Activated T-cell treated with anti-CD3 and anti-CD28 coated beads, Interleukin-2, amount 50 U/mL, for 72 hours (primary cell): ENCODE data around the gene KCNQ1. TPM values are rescaled to one million over a fixed set of nuclear protein-coding genes. Genes with fewer than 3 reads are reported as not detected.

ENCODE experiments used
- ATAC-seq, 2 donors: fragments of 150-1000 bp; cut with Tn5 transposase; replicated peaks in 1 of 2; 2 replicates each; pipeline ENCODE4 v1.10.0; 2021; ENCODE audit warnings: moderate library complexity in 2 of 2, mild to moderate bottlenecking in 1 of 2
- DNase-seq, 2 donors: peaks; one replicate each; pipeline ENCODE4 v3.0.0; 2021 to 2022; ENCODE audit warnings: mixed read lengths in 1 of 2
- H3K27ac Mint-ChIP-seq: one replicate; pipeline ENCODE4 v1.8.0; 2022; ENCODE audit warnings: mild to moderate bottlenecking, moderate library complexity, mixed read lengths
- H3K27me3 Mint-ChIP-seq: one replicate; pipeline ENCODE4 v1.8.0; 2022; ENCODE audit warnings: low read depth, mixed read lengths
- H3K36me3 Mint-ChIP-seq, 2 donors: one replicate each; pipeline ENCODE4 v1.8.0; 2022; ENCODE audit warnings: mixed read lengths in 2 of 2, mild to moderate bottlenecking in 1 of 2; ENCODE audit not compliant: insufficient read depth in 2 of 2
- H3K4me1 Mint-ChIP-seq: one replicate; pipeline ENCODE4 v1.8.0; 2022; ENCODE audit warnings: low read depth, mixed read lengths
- H3K4me3 Mint-ChIP-seq, 2 donors: one replicate each; pipeline ENCODE4 v1.8.0; 2022; ENCODE audit warnings: mild to moderate bottlenecking in 2 of 2, mixed read lengths in 2 of 2, moderate library complexity in 2 of 2
- H3K9me3 Mint-ChIP-seq, 2 donors: one replicate each; pipeline ENCODE4 v1.8.0; 2022; ENCODE audit warnings: mixed read lengths in 2 of 2
- total RNA-seq, 2 donors: library from RNA; stranded (reverse); gene quantifications; one replicate each; pipeline ENCODE4 v1.2.3, GENCODE V29; 2022

KCNQ1 gene
- total RNA-seq, 2 donors from 2014 or later: 11.4 TPM

DNA sequence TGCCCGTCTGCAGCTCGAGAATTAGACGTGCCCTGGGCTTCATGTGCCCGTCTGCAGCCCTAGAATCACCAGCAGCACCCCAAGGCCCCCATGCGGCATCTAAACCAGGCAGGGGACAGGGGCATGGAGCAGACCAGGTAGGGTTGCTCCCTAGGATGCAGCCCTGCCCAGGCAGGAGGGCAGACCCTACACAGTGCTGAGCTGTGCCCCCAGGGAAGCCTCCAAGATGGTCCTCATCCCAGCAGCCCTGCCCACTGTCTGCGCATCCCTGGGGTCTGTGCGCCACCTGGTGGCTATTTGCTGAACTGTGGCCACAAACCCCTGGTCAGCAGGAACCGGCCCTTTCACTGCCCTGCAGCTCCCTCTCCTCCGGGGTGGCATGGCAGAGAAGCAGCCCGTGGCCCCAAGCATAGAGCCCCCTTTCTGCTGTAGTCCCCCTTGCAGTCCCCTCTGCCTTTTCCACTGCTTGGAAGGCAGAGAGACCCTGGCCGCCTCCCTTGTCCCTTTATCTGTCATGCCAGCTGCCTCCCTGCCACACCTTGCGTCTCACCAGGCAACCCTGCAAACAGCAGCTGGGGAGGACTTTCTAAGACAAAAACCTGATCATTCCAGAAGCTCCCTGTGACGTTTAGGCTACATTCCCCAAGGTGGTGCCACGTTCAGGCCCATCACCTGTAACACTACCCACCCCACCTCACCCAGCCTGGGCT lies 86.6 kb downstream of the KCNQ1 start:
- peak; percentile 67 to 79 for DNase-seq
- Mint-ChIP-seq H3K4me1 (peaks cover 24% of the 10 kb centered on the region), H3K27ac (no peak overlapping the region), H3K36me3 (no peaks in the 10 kb centered on the region), H3K27me3 (no peaks in the 10 kb centered on the region), H3K4me3 (no peak overlapping the region), H3K9me3 (no peaks in the 10 kb centered on the region)
- peak; percentile 30 to 49 for ATAC-seq

DNA sequence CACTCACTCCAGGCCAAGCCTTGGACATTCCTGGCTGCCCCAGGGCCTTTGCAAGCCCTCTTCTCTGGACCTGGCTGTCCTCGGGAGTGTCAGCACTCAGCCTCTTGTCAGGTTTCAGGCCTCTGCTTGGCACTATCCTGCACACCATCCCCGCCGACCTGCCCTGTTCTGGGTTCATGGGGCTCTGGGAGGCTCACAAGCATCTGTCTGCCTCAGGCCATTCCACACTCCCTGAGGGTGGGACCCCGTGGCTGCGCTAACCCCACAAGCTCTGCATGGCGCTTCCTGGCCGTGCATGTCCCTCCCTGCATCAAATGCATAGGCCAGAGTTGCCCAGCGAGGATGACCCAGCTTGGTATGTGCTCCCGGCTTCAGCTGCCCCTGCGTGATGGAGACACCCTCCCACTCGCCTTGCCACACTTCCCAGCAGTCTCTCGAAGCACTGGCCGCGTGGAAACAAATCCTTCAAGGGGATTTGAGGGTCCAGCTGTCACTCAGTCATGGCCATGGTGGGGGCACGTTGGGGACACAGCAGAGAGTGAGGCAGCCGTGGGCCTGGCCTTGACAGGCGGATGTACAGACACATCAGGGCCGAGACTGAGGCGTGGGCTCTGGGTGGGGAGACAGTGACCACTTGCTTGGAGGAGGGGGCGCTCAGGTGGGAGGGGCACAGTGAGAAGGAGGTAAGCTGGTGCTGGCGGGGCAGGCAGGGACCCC lies 87.3 kb downstream of the KCNQ1 start:
- H3K27me3 Mint-ChIP-seq: no peaks in the 10 kb centered on the region
- no peak overlapping the region for H3K4me3 Mint-ChIP-seq
- H3K4me1 Mint-ChIP-seq: peaks cover 17% of the 10 kb centered on the region
- no peak overlapping the region for H3K27ac Mint-ChIP-seq
- H3K9me3 Mint-ChIP-seq: no peaks in the 10 kb centered on the region
- no peaks in the 10 kb centered on the region for H3K36me3 Mint-ChIP-seq
- DNase-seq: no peak
- no peak for ATAC-seq

DNA sequence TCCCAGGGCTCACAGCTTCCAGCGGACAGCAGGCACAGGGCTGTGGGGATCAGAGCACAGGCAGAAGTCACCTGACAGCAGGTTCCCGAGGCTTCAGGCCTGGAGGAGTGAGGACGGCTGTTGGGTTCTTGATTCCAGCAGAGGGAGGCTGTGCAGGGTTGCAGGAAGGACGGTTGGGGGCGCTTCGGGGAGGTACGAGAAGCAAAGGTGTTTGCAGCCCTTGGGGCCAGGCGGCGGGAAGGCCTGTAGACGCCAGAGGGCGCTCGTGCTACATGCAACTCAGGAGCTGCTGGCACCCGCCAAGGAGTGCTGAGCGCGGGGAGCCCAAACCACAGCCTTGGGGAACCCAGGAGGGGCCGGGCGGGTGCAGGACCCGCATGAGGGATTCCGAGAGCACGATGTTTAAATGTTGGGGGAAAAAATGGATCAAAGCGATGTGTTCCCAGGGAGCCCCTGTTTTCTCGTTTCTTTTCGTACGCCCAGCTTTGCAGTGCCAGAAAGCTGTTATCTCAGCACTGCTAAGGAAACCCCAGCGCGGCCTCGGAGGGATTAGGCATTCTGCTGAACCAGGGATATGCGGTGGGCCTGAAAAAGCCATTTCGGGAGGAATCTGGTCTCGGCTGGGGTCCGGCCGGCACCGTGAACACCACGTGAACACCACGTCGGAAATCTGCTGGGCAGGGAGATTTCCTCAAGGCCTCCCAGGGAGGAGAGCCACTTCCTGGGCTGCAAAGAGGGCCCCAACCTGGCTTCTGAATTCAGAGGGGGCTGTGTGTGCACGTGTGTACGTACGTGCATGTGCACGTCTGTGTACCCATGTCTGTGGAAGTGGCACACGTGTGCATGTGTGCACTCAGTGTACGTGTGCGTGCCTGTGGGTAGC lies 88.1 kb downstream of the KCNQ1 start:
- ATAC-seq (peak; percentile 91), DNase-seq (peak; percentile 92 to 93)
- Mint-ChIP-seq H3K9me3 (no peaks in the 10 kb centered on the region), H3K36me3 (no peaks in the 10 kb centered on the region), H3K27me3 (no peaks in the 10 kb centered on the region), H3K27ac (no peak overlapping the region), H3K4me3 (peak overlapping the region; percentile 62 to 86), H3K4me1 (peaks cover 15% of the 10 kb centered on the region)

DNA sequence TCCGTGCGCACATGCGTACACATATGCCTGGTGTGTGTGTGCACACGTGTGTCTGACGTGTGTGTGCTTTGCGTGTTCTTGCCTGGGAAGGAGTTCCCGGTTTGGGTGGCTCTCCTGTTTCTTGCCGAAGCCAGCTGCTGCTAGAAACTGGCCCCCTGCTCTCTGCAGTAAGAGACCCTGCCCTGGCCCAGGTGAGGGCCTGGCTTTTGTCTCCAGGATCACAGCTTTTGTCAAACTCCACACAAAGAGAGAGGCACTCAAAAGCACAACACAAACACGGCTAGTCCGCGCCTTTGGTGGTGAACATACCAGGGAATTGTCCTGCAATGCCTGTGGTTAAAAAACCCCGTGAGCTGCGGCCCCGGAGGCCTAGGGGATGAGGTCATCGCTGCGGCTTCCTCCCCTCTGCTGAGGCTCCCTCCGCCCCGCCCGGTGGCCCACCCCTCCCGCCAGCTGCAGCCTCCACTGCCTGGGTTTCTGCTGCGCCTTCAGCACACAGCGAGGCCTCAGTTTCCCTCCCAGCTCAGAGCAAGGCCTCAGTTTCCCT lies 88.9 kb downstream of the KCNQ1 start:
- DNase-seq (peak; percentile 39 to 64), ATAC-seq (peak in 1 of 2 donors; percentile 23)
- H3K36me3 Mint-ChIP-seq: no peaks in the 10 kb centered on the region
- H3K4me1 Mint-ChIP-seq: peaks cover 15% of the 10 kb centered on the region
- H3K9me3 Mint-ChIP-seq: no peaks in the 10 kb centered on the region
- H3K27ac Mint-ChIP-seq: no peak overlapping the region
- H3K4me3 Mint-ChIP-seq: peak overlapping the region; percentile 1 to 40
- H3K27me3 Mint-ChIP-seq: no peaks in the 10 kb centered on the region

DNA sequence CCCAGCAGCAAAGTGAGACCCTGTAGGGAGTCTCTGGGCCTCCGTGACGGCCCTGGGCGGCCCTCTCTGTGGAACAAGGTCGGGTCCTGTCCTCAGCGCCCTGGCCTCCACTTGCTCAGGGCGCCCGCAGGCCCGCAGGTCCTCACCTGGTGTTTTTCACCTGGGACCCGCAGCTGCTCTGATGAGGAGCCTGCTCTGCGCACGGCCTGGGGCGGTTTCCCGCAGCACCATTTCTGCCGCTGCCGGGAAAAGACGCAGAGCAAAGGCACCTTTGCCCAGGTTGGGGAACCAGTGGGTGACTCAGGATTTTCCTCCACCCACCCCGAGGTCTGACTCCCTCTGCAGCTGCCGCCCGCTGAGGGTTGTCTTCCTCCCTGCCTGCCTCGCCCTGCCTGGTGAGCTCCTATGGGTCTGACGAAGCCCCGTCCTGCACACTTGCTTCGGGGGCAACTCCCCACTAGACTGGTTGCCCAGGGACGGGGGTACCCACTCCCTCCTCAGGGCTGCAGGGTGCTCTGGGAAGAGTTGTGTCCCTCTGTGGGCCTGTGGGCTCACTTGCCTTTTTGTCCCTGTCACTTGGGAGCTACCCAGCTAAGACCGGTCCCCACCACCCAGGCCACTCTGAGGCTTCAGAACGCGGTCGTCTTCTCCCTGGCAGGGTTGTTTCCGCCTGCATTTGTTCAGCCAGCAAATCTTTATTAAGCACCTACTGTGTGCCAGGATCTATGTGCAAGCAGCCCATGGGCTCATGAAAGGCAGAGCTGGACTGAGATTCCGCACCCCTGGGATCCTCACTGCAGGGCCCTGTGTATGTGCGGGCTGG lies 89.5 kb downstream of the KCNQ1 start:
- Mint-ChIP-seq H3K36me3 (no peaks in the 10 kb centered on the region), H3K27ac (no peak overlapping the region), H3K9me3 (no peaks in the 10 kb centered on the region), H3K4me3 (no peak overlapping the region), H3K4me1 (peaks cover 15% of the 10 kb centered on the region), H3K27me3 (no peaks in the 10 kb centered on the region)
- ATAC-seq (no peak), DNase-seq (no peak)

DNA sequence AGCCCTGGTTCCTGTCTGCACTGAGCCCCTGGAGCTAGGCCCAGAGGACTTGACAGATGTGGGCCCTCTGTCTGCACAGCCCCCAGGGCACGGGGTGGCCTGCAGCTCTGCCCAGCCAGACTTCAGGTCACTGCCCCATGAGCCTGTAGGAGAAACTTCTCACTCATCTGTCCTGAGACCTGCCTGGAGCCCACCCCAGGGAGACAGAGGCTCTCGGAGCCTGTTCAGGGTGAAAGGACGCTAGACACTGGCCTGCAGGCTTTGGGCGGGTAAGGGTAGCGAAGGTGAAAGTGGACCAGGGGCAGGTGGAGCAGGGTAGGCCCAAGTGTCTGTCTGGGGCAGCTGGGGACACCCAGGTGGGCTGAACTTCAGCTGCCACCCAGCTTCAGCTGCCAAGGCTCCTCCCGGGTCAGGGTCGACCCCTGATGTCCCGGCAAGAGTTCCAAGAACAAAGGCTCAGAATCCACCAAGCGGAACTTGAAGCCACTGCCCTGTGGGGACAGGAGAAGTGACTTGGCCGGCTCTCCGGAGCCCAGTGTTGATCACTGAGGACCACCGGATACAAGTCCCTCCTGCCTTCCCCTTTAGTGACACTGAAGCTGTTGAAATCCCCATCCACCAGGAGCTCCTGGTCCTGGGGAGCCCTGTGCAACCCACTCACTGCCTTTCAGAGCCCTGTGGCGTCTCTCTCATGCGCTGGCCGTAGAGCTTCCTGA lies 90.3 kb downstream of the KCNQ1 start:
- ATAC-seq: no peak
- Mint-ChIP-seq H3K9me3 (no peaks in the 10 kb centered on the region), H3K36me3 (no peaks in the 10 kb centered on the region), H3K4me1 (peaks cover 15% of the 10 kb centered on the region), H3K4me3 (no peak overlapping the region), H3K27ac (no peak overlapping the region), H3K27me3 (no peaks in the 10 kb centered on the region)
- DNase-seq: no peak

DNA sequence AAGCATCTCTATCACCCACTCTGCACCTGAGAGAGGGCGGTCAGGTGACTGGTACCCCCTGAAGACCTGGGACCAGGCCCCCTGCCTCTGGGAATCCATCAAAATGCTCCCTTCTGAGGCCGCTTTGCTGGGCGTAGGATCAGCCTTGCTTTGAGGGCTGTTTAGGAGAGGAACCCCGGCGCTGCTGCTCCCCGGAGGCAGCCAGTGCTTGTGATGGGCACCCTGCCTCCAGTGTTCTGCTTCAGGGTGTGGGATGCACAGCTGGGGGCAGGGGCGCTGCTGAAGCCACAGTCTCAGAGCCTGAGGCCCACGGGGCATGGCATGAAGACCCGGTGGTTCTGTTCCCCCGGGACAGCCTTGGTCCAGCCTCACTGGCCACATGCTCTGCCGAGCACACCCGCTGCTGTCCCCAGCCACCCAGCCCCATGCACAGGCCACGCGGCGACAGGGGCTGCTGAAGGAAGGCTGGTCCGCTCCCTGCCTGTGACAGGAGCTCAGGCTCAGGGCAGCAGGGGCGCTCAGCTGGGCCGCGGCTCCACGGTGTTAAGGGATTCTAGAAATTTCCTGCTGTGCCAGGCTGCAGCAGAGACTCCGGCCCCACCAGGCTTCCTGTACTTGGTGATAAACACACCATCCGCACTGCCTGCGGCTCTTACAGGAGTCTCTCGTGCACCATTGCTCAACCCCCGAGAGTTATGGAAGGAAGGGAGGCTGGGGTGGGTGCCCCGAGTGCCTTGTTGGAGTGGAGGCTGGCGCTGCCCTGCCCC lies 91.0 kb downstream of the KCNQ1 start:
- DNase-seq (no peak), ATAC-seq (no peak)
- H3K4me3 Mint-ChIP-seq: no peak overlapping the region
- no peaks in the 10 kb centered on the region for H3K27me3 Mint-ChIP-seq
- peaks cover 15% of the 10 kb centered on the region for H3K4me1 Mint-ChIP-seq
- H3K9me3 Mint-ChIP-seq: no peaks in the 10 kb centered on the region
- H3K27ac Mint-ChIP-seq: no peak overlapping the region
- no peaks in the 10 kb centered on the region for H3K36me3 Mint-ChIP-seq

DNA sequence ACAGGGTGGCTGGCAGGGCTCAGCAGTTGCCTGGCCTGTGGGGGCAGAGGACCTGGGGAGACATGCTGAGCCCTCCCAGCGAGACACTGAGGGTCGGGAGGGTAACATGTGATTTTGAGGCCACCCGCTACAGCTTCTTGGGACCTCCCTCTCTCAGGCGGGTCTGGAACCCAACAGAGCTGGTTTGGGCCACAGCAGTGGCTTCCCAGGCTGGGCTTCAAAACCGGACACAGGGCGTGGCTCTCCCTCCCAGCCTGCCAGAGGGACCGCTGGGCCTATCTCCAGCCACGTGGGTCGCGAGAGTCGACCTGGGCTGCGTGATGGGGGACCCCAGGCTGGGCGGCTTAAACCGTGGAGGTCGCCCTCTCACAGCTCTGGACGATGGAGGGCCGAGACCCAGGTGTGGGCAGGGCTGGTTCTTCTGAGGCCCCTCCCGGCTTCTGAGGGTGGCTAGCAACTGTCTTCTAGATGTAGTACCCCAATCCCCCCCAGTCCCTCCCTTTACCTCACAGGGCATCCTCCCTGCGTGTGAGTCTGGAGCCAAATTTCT lies 91.7 kb downstream of the KCNQ1 start:
- Mint-ChIP-seq H3K27me3 (no peaks in the 10 kb centered on the region), H3K4me3 (no peak overlapping the region), H3K4me1 (peaks cover 15% of the 10 kb centered on the region), H3K9me3 (no peaks in the 10 kb centered on the region), H3K36me3 (no peaks in the 10 kb centered on the region), H3K27ac (no peak overlapping the region)
- ATAC-seq: no peak
- no peak for DNase-seq

DNA sequence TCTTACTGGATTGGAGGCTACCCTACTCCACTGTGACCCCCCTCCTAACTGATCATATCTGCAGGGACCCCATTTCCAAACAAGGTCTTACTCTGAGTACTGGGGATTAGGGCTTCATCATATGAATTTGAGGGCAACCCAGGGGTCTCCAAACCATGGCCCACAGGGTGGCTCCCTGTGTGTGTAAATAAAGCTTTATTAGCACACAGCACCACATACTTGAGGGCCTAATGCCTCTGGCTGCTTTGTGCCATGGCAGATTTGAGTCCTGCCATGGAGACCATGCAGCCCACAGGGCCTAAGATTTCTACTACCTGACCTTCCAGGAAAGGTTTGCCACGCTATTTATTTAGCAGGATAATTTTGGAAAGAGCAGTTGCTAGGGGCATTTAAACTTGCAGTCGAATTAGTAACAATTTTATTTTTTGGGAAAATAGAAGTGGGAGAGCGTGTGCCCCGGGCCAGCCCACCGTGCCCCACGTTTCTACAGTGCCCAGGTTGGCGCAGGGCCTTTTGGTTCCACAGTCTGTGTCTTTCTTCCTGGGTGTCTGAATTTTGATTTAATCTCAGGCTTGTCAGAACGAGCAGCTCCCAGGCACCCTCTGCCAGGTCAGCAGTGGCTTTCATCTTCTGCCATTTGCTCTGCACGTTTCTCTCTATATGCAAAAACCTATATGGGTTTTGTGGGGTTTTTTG lies 92.3 kb downstream of the KCNQ1 start:
- ATAC-seq (no peak), DNase-seq (no peak)
- Mint-ChIP-seq H3K27me3 (no peaks in the 10 kb centered on the region), H3K4me1 (peaks cover 15% of the 10 kb centered on the region), H3K36me3 (no peaks in the 10 kb centered on the region), H3K9me3 (no peaks in the 10 kb centered on the region), H3K4me3 (no peak overlapping the region), H3K27ac (no peak overlapping the region)

DNA sequence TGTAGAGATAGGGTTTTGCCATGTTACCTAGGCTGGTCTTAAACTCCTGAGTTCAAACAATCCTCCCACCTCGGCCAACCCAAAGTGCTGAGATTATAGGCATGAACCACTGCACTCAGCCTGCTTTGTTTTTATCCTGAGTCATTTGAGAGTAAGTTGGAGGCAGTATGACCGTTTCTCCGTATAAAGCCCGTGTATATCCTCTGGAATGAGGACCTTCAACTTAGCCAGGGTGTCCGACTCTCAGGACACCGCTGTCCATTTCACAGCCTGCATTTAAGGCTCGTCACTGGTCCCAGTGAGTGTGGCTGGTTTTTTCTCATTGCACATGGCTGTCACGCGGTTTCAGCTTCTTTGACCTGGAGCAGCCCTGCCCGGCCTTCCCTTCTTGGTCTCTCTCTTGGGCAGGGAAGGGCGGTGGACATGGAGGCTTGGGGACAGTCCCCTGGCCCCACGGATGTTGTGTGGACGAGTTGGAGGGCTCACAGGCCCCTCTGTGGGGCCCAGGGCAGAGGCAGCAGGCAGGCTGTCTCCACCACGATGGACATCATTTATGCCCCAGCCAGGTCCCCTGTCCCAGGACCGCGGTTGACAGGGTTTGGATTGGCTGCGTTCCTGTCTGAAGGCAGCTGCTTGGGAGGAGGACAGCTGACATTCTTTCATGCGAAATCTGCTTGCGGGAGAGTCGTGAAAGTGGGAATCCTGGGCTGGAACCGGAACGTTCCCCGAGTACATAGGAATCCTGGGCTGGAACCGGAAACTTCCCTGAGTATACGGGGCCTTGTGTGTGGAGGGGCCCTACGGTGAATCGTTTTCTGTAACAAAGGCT lies 93.3 kb downstream of the KCNQ1 start:
- Mint-ChIP-seq H3K4me1 (peaks cover 14% of the 10 kb centered on the region), H3K4me3 (no peak overlapping the region), H3K9me3 (no peaks in the 10 kb centered on the region), H3K36me3 (no peaks in the 10 kb centered on the region), H3K27me3 (no peaks in the 10 kb centered on the region), H3K27ac (no peak overlapping the region)
- ATAC-seq: no peak
- no peak for DNase-seq
